T-helper 2 cell treated with Interferon-gamma antibody and Interleukin-4, amounts not matched to agents 5 μg/mL and 100 μg/mL, for 36 hours (primary cell): ENCODE results near the gene SPRR3.

Source experiments
- DNase-seq: peaks from one replicate; pipeline ENCODE4 v3.0.0; 2021; ENCODE audit warnings: low spot score
- H3K27ac Mint-ChIP-seq: one replicate; pipeline ENCODE4 v1.8.0; 2021; ENCODE audit warnings: mild to moderate bottlenecking, mixed read lengths
- H3K27me3 Mint-ChIP-seq: one replicate; pipeline ENCODE4 v1.8.0; 2021; ENCODE audit warnings: low read depth, mixed read lengths
- H3K36me3 Mint-ChIP-seq: one replicate; pipeline ENCODE4 v1.8.0; 2021; ENCODE audit warnings: low read depth, mixed read lengths
- H3K4me1 Mint-ChIP-seq: one replicate; pipeline ENCODE4 v1.8.0; 2021; ENCODE audit warnings: low read depth, mixed read lengths
- H3K4me3 Mint-ChIP-seq: one replicate; pipeline ENCODE4 v1.8.0; 2022; ENCODE audit warnings: mild to moderate bottlenecking, moderate library complexity, mixed read lengths
- H3K9me3 Mint-ChIP-seq: one replicate; pipeline ENCODE4 v1.8.0; 2021; ENCODE audit warnings: mixed read lengths

SPRR3 gene

DNA sequence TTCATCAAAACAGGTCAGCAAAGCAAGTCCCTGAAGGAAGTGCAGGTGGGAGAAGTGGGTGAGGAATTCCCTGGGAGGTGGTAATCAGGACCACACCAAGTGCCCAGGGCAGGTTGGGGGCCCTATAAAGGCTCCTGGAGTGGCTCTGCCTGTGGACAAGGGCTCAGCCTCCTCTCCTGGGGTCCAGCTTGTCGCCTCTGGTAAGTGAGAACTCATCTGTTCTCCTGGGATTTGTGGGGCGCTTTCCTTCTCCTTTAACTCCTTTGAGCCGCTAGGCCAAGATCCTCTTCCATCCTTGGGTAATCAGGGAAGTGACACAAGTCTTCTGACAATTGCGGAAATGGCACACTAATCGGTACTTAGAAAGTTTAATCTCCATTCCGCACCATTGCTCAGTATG lies 31.1 kb upstream of the SPRR3 start, which contains the start of gene SPRR4:
Gene SPRR4, plus strand, starts transcription at position 154 of the 400 bp plus-strand sequence. CDS start 1,243 bp downstream, outside the sequence.
- H3K4me3 Mint-ChIP-seq, result no peak within 1 kb of the TSS
- no peak within 1 kb of the TSS for H3K27ac Mint-ChIP-seq
- H3K9me3 Mint-ChIP-seq, result no peaks in the 10 kb centered on the region
- H3K36me3 Mint-ChIP-seq, result no peaks in the 10 kb centered on the region
- H3K27me3 Mint-ChIP-seq, result peaks cover 6% of the 10 kb centered on the region
- no peak for DNase-seq
- H3K4me1 Mint-ChIP-seq, result peaks cover 9% of the 10 kb centered on the region

DNA sequence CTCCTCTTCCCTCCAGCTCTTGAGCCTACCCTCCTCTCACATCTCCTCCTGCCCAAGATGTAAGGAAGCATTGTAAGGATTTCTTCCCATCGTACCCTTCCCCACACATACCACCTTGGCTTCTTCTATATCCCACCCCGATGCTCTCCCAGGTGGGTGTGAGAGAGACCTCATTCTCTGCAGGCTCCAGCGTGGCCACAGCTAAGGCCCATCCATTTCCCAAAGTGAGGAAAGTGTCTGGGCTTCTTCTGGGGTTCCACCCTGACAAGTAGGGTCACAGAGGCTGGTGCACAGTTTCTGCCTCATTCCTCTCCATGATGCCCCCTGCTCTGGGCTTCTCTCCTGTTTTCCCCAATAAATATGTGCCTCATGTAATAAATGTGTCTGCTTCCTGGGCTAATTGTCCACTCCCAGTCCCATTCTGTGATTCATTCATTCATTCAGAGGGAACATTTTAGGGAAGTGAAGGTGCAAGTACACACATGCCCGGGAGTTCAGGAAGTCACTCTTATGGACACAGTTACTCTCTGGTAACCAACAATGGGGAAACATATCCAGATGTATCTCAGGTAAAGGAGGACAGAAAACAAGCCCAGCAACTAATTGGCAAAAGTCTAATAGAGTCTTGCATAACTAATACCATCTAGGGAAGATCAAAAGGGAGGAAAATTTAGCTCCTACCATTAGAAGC lies 29.2 kb upstream of the SPRR3 start:
- Mint-ChIP-seq H3K4me1 (peaks cover 1% of the 10 kb centered on the region), H3K27ac (no peak overlapping the region), H3K27me3 (peaks cover 7% of the 10 kb centered on the region), H3K36me3 (no peaks in the 10 kb centered on the region), H3K4me3 (no peak overlapping the region), H3K9me3 (no peaks in the 10 kb centered on the region)
- DNase-seq, result no peak

DNA sequence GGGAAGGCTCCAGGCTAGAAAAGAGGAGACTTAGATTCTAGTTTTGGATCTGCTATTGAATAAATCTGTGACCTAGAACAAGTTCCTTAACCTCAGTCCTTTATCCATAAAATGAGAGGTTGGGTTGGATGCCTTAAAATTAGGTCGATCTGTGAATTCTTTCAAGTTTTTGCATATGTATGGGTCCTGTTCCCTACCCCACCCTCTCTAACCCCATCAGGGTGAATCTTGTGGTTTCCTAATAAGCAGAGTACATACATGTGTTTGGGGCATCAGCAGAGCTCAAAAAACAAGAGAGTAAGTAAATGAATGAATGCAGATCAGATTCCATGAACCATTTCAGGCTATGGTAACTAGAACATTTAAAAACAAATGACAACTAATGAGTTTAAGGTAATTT lies 24.9 kb upstream of the SPRR3 start:
- DNase-seq, result no peak
- H3K36me3 Mint-ChIP-seq, result no peaks in the 10 kb centered on the region
- no peak overlapping the region for H3K4me3 Mint-ChIP-seq
- H3K27me3 Mint-ChIP-seq, result peaks cover 10% of the 10 kb centered on the region
- H3K27ac Mint-ChIP-seq, result no peak overlapping the region
- no peaks in the 10 kb centered on the region for H3K4me1 Mint-ChIP-seq
- H3K9me3 Mint-ChIP-seq, result no peaks in the 10 kb centered on the region

DNA sequence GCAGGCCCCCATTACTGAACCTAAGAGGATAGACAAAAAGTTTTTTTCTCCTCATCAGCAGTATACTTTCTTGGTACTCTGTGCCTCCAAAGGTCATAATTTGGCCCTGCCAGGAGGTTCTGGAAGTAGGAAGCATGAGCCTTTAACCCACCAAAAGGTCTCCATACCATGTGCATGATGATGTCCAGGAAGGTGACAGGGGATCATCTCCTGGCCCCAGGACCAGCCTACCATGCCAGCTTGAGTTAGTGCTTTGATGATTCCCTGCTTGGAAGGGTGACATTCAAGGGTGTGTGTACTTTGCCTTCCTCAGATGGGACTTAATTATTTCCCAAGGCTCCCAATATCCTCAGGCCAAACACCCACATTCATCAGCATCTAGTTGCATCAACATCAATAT lies 23.9 kb upstream of the SPRR3 start:
- DNase-seq, result no peak
- H3K36me3 Mint-ChIP-seq, result no peaks in the 10 kb centered on the region
- H3K4me1 Mint-ChIP-seq, result no peaks in the 10 kb centered on the region
- H3K27me3 Mint-ChIP-seq, result peaks cover 8% of the 10 kb centered on the region
- H3K9me3 Mint-ChIP-seq, result no peaks in the 10 kb centered on the region
- no peak overlapping the region for H3K4me3 Mint-ChIP-seq
- no peak overlapping the region for H3K27ac Mint-ChIP-seq

DNA sequence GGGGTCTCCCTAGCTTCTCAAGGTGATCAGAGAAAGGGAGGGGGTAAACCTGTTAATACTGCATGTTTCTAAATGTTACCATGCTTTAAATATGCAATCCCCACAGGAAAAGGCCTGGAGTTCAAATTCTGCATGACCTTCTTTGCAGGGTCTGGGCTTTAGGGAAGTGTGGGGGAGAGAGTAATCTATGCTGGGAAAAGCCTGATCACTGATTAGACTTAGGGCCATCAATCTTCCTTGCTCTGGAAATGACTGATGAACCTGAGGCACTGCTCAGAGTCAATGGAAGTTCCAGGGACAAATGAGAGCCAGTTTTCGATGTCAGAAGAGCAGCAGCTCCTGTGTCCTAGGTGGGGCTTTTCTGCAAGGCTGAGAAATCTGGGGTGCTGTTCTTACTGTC lies 20.9 kb upstream of the SPRR3 start:
- H3K27me3 Mint-ChIP-seq, result peaks cover 5% of the 10 kb centered on the region

DNA sequence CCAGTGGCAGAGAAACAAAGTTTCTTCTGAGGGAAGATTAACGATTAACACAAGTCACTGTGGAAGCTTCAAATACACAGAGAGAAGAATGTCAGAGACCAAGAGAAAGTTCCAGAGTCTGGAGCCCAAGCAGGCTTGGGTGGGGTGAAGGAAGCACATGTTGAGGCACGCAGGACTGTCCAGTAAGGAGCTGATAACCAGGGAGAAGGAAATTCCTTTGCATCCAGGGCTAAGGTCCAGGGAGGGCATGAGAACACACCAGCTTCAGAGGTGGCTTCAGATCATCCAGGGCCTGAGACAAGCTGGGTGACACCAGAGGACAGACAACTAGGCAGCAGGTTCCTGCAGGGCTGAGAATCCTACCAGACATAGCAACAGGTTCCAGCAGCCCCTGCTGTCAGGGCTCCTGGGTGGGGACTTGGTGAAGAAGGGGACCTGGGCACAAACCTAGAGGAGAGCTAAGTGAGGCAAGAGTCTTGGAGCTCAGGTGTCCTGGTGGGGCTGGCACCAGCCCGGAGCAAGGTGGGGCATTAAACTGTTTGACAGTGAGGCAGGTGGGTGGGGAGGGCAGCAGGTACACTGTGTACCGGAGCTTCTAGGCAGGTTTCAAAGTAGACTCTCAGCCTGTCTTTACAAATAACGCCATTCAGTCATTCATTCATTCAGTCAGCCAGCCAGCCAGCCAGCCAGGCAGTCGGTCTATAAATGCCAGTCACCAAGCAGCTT lies 20.2 kb upstream of the SPRR3 start:
- no peaks in the 10 kb centered on the region for H3K9me3 Mint-ChIP-seq
- no peak overlapping the region for H3K4me3 Mint-ChIP-seq
- no peak overlapping the region for H3K27ac Mint-ChIP-seq
- H3K36me3 Mint-ChIP-seq, result no peaks in the 10 kb centered on the region
- DNase-seq, result no peak
- H3K27me3 Mint-ChIP-seq, result peaks cover 7% of the 10 kb centered on the region
- H3K4me1 Mint-ChIP-seq, result no peaks in the 10 kb centered on the region

More for the DNA sequence above, 20.9 kb upstream of the SPRR3 start:
- Mint-ChIP-seq H3K36me3 (no peaks in the 10 kb centered on the region), H3K4me1 (no peaks in the 10 kb centered on the region), H3K4me3 (no peak overlapping the region), H3K27ac (no peak overlapping the region), H3K9me3 (no peaks in the 10 kb centered on the region)
- DNase-seq, result no peak

DNA sequence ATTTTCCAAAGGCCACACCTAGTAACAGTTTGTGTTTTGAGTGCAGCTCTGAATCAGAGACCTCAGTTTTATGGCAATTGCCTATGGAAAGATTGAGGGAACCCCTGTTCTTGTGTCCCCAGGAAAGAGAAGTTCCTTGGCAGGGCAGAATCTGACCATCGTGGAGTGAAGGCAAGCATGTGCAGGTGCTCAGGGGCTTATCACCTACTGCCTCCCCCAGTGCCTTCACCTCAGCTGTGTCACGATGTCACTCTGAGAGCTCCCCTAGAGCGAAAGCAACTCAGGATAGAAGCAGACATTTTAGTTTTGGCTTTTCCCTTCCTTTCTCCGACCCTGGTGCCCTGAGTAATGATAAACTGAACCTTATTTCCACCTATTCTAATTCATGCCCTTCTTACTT lies 19.5 kb upstream of the SPRR3 start:
- H3K9me3 Mint-ChIP-seq, result no peaks in the 10 kb centered on the region
- peaks cover 10% of the 10 kb centered on the region for H3K27me3 Mint-ChIP-seq
- no peak overlapping the region for H3K4me3 Mint-ChIP-seq
- DNase-seq, result no peak
- H3K36me3 Mint-ChIP-seq, result no peaks in the 10 kb centered on the region
- no peaks in the 10 kb centered on the region for H3K4me1 Mint-ChIP-seq
- H3K27ac Mint-ChIP-seq, result no peak overlapping the region

DNA sequence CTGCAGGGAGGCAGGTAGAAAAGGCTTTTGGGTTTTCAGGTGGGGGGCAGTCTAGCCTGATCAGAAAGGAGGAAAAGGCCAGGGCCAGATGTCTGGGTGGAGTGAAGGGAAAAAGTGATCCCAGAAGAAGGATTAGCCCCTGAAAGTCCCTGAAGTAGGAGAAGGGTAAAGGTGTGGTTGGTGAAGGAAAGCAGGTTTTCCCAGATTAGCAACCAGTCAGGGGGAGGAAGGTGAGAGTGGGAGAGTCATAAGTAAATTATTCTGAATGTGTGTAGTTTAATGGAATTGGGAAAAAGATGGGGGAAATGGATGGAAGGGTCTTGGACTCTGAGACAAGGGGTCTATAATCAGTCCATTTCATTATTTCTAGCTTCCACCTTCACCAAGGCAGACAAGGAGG lies 18.3 kb upstream of the SPRR3 start:
- H3K9me3 Mint-ChIP-seq, result no peaks in the 10 kb centered on the region
- no peaks in the 10 kb centered on the region for H3K4me1 Mint-ChIP-seq
- peaks cover 8% of the 10 kb centered on the region for H3K27me3 Mint-ChIP-seq
- no peak for DNase-seq
- H3K36me3 Mint-ChIP-seq, result no peaks in the 10 kb centered on the region
- no peak overlapping the region for H3K4me3 Mint-ChIP-seq
- H3K27ac Mint-ChIP-seq, result no peak overlapping the region

DNA sequence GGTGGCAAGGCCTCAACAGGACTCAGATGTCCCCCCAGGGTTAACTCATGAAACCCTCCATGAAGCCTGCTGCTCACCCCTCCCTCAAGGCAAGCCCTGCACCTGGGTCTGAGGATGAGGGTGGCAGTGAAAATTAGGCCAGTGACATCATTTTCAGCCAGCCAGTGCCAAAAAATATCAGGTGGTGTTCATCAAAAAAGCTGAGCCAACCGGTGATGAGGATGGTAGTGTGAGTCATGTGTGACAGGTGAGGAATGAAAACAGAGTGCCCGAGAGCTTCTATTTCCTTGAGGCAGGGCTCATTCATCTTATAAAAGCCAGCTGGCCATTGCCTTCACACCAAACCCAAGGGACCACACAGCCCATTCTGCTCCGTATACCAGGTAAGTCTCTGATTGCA lies 17.8 kb upstream of the SPRR3 start, which contains the start of gene SPRR1A:
Gene SPRR1A, plus strand, starts transcription at position 339 of the 400 bp plus-strand sequence. CDS start 1,150 bp downstream, outside the sequence.
- Mint-ChIP-seq H3K4me3 (no peak within 1 kb of the TSS), H3K27ac (no peak within 1 kb of the TSS), H3K27me3 (peaks cover 9% of the 10 kb centered on the region), H3K9me3 (no peaks in the 10 kb centered on the region), H3K36me3 (no peaks in the 10 kb centered on the region), H3K4me1 (no peaks in the 10 kb centered on the region)
- DNase-seq, result no peak

DNA sequence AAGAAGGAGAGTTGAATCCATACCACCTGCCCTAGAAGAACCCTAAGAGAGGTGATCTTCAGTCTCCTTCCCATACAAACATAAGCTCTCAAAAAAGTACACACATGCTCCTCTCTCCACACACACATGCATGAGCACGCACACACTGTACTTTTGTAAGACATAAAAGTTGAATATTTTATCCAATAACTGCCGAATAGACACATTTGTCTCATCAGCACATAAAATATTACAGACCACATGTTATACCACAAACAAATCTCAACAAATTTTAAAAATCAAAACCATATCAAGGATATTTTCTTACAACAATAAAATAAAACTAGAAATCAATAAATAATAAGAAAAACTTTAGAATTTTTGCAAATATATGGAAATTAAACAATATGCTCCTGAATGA lies 15.0 kb upstream of the SPRR3 start:
- no peaks in the 10 kb centered on the region for H3K36me3 Mint-ChIP-seq
- no peak overlapping the region for H3K4me3 Mint-ChIP-seq
- H3K9me3 Mint-ChIP-seq, result no peaks in the 10 kb centered on the region
- no peaks in the 10 kb centered on the region for H3K4me1 Mint-ChIP-seq
- no peak overlapping the region for H3K27ac Mint-ChIP-seq
- peaks cover 14% of the 10 kb centered on the region for H3K27me3 Mint-ChIP-seq
- no peak for DNase-seq

DNA sequence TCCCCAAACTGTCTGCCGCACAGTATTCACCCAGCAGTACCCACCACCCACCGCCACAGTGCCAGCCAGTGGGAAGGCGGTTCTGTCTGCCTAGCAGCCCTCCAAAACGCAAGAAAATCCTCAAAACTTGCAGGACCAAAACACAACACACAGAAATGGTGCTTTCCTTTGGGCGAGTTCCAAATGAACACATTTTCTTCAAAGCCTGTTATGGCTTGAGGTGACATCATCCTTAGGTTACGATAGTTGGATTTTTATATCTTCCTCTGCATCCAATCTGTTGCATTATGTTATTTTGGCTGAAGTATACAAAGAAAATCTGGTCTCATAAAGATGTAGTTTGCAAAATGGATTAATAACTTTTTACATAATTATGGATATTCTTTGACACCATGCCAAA lies 8.4 kb upstream of the SPRR3 start:
- H3K4me3 Mint-ChIP-seq, result no peak overlapping the region
- no peaks in the 10 kb centered on the region for H3K36me3 Mint-ChIP-seq
- DNase-seq, result no peak
- H3K27ac Mint-ChIP-seq, result no peak overlapping the region
- peaks cover 12% of the 10 kb centered on the region for H3K27me3 Mint-ChIP-seq
- H3K4me1 Mint-ChIP-seq, result no peaks in the 10 kb centered on the region
- H3K9me3 Mint-ChIP-seq, result no peaks in the 10 kb centered on the region

DNA sequence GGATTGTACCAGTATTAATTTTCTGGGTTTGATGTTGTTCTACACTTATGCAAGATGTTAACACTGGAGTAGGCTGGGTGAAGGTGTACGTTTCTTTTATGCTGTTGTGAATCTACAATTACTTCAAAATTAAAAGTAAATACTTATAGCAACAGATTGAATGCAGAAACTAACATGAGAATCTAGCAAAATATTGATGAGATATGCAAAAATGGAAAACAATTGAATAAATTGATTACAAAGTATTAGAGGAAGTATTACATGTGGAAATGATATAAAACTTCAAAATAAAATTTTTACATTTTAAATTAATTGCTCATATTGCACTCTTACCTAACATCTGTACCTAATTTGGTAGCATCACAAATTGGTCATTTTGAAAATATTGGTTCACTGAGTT lies 5.7 kb upstream of the SPRR3 start:
- DNase-seq, result no peak
- H3K27ac Mint-ChIP-seq, result no peak overlapping the region
- no peaks in the 10 kb centered on the region for H3K4me1 Mint-ChIP-seq
- H3K27me3 Mint-ChIP-seq, result peaks cover 5% of the 10 kb centered on the region
- H3K9me3 Mint-ChIP-seq, result no peaks in the 10 kb centered on the region
- no peak overlapping the region for H3K4me3 Mint-ChIP-seq
- H3K36me3 Mint-ChIP-seq, result no peaks in the 10 kb centered on the region

DNA sequence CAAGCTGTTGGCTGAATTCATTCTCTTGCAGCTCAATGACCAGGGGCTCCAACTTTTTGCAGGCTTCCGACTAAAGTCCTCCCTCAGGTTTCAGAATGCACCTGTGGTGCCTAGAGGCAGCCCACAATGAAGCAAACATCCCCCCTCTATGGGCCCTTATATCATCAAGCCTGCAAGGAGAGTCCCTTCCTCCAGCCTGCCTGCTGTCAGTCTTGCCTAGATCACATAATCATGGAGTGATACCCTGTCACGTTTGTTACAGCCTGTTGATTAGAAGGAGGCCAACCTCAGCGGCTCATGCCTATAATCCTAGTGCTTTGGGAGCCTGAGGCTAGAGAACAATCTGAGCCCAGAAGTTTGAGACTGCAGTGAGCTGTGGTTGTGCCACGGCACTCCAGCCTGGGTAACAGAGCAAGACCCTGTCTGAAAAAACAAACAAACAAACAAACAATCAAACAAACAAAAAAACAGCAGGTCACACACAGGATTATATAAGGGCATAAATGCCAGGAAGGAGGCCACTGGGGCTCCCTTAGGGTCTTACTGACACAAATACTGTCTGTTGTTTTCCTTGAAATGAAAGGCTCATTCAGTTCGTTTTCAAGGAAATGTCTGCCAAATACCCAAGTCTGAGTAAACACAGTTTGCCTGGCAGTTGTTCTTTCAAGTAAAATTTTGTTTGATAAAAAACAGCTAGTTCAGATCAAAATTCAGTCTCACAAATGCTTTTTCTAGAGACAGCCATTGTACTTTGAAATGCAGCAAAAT lies 4.7 kb upstream of the SPRR3 start:
- no peak for DNase-seq
- Mint-ChIP-seq H3K36me3 (no peaks in the 10 kb centered on the region), H3K27ac (no peak overlapping the region), H3K9me3 (no peaks in the 10 kb centered on the region), H3K27me3 (peaks cover 5% of the 10 kb centered on the region), H3K4me1 (no peaks in the 10 kb centered on the region), H3K4me3 (no peak overlapping the region)

DNA sequence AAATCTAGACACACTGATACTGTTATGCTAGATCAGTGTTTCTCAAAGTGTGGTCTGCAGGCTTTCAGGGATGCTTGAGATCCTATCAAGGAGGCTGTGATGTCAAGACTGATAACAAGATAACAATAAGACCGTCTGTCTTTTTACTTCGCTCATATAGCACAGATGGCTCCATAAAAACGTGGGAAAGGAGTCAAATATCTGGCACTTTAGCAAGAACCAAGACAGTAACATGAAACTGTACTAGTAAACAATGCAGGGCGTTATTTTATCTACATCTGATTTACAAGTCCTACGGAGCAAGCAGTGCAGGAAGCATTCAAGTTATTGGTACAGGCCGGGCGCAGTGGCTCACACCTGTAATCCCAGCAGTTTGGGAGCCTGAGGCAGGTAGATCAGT lies 3.6 kb upstream of the SPRR3 start:
- no peaks in the 10 kb centered on the region for H3K9me3 Mint-ChIP-seq
- no peak for DNase-seq
- no peaks in the 10 kb centered on the region for H3K36me3 Mint-ChIP-seq
- no peaks in the 10 kb centered on the region for H3K4me1 Mint-ChIP-seq
- H3K4me3 Mint-ChIP-seq, result no peak overlapping the region
- peaks cover 5% of the 10 kb centered on the region for H3K27me3 Mint-ChIP-seq
- no peak overlapping the region for H3K27ac Mint-ChIP-seq
